Lower leg skin (tissue), 3 donors: ENCODE measurements around the gene PIK3R1.

Experiments used
- CTCF ChIP-seq, 3 donors: fragments of 450-650 bp; IDR thresholded peaks; one replicate each; pipeline ENCODE4 v1.5.1; 2016; ENCODE audit warnings: antibody characterized with exemption in 3 of 3, mild to moderate bottlenecking in 3 of 3, moderate library complexity in 2 of 3
- POLR2A ChIP-seq, 2 donors: fragments of 450-650 bp; IDR thresholded peaks; one replicate each; pipeline ENCODE4 v1.6.1; 2016 to 2017; ENCODE audit warnings: antibody characterized with exemption in 2 of 2, mild to moderate bottlenecking in 1 of 2, moderate library complexity in 1 of 2

GRCh38 chr5:68330574-68330973 is 115.0 kb downstream of the PIK3R1 start:
- TF ChIP-seq CTCF (IDR thresholded peaks at IDR 0.05): no peak
- no peak for TF ChIP-seq POLR2A (IDR thresholded peaks at IDR 0.05)
